HCT116 (cell line): ENCODE results near the gene HCRT.

Experiments
- CEBPB ChIP-seq: IDR thresholded peaks from 2 replicates; pipeline ENCODE4 v1.6.1; 2012; ENCODE audit warnings: low read depth
- POLR2A ChIP-seq: IDR thresholded peaks from 2 replicates; pipeline ENCODE4 v1.7.0; 2011; ENCODE audit warnings: borderline replicate concordance; ENCODE audit not compliant: insufficient read depth, insufficient read length; ENCODE audit errors: extremely low read depth
- TF ChIP-seq, protein P1 (sequence below), 3 experiments: fragments of 200-600 bp in 1 of 3; sonication (generic) in 1 of 3; IDR thresholded peaks in 2 of 3; conservative IDR thresholded peaks in 1 of 3; 2 replicates each; pipeline ENCODE4 v1.5.1; 2012 to 2017; ENCODE audit warnings: low read depth in 2 of 3, low read length in 2 of 3, antibody characterized with exemption in 1 of 3, borderline replicate concordance in 1 of 3, control low read depth in 1 of 3, mild to moderate bottlenecking in 1 of 3, mixed read lengths in 1 of 3, mixed run types in 1 of 3, moderate library complexity in 1 of 3; ENCODE audit not compliant: insufficient read depth in 1 of 3
- TF ChIP-seq, protein P2 (sequence below): IDR thresholded peaks from 2 replicates; pipeline ENCODE4 v1.6.1; 2012
- TF ChIP-seq, protein P3 (sequence below): IDR thresholded peaks from 2 replicates; pipeline ENCODE4 v1.6.1; 2012; ENCODE audit warnings: low read depth

DNA sequence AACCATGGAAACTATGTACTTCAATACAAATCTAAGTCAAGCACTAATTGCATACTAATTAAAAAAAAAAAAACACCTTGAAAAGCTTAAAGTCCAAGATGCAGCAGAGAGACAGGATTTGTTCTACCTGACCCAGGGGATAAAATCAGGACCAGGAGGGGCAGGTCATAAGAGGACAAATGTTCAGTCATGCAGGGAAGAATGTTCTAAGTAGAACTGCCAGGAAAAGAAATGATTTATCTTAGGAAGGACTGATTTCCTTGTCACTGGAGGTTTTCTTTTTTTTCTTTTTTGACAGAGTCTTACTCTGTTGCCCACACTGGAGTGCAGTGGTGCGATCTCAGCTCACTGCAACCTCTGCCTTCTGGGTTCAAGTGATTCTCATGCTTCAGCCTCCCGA lies 18.1 kb upstream of the HCRT start:
- TF ChIP-seq, protein P1, sequence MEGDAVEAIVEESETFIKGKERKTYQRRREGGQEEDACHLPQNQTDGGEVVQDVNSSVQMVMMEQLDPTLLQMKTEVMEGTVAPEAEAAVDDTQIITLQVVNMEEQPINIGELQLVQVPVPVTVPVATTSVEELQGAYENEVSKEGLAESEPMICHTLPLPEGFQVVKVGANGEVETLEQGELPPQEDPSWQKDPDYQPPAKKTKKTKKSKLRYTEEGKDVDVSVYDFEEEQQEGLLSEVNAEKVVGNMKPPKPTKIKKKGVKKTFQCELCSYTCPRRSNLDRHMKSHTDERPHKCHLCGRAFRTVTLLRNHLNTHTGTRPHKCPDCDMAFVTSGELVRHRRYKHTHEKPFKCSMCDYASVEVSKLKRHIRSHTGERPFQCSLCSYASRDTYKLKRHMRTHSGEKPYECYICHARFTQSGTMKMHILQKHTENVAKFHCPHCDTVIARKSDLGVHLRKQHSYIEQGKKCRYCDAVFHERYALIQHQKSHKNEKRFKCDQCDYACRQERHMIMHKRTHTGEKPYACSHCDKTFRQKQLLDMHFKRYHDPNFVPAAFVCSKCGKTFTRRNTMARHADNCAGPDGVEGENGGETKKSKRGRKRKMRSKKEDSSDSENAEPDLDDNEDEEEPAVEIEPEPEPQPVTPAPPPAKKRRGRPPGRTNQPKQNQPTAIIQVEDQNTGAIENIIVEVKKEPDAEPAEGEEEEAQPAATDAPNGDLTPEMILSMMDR (IDR thresholded peaks at IDR 0.05 in 2 of 3, conservative IDR thresholded peaks at IDR 0.05 in 1 of 3; ENCODE audit: borderline replicate concordance in 1 of 3, insufficient read depth in 1 of 3, low read depth in 2 of 3, low read length in 2 of 3), result no peak
- no peak for TF ChIP-seq POLR2A
- TF ChIP-seq, protein P2, sequence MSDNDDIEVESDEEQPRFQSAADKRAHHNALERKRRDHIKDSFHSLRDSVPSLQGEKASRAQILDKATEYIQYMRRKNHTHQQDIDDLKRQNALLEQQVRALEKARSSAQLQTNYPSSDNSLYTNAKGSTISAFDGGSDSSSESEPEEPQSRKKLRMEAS, result no peak
- TF ChIP-seq, protein P3, sequence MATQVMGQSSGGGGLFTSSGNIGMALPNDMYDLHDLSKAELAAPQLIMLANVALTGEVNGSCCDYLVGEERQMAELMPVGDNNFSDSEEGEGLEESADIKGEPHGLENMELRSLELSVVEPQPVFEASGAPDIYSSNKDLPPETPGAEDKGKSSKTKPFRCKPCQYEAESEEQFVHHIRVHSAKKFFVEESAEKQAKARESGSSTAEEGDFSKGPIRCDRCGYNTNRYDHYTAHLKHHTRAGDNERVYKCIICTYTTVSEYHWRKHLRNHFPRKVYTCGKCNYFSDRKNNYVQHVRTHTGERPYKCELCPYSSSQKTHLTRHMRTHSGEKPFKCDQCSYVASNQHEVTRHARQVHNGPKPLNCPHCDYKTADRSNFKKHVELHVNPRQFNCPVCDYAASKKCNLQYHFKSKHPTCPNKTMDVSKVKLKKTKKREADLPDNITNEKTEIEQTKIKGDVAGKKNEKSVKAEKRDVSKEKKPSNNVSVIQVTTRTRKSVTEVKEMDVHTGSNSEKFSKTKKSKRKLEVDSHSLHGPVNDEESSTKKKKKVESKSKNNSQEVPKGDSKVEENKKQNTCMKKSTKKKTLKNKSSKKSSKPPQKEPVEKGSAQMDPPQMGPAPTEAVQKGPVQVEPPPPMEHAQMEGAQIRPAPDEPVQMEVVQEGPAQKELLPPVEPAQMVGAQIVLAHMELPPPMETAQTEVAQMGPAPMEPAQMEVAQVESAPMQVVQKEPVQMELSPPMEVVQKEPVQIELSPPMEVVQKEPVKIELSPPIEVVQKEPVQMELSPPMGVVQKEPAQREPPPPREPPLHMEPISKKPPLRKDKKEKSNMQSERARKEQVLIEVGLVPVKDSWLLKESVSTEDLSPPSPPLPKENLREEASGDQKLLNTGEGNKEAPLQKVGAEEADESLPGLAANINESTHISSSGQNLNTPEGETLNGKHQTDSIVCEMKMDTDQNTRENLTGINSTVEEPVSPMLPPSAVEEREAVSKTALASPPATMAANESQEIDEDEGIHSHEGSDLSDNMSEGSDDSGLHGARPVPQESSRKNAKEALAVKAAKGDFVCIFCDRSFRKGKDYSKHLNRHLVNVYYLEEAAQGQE, result no peak
- no peak for TF ChIP-seq CEBPB
